HepG2 (cell line): Measurements from ENCODE around the gene LILRB3. TPM values are rescaled to one million over a fixed set of nuclear protein-coding genes. Genes with fewer than 3 reads are reported as not detected.

Source experiments
- AGO1 ChIP-seq: fragments of 200-400 bp; formaldehyde crosslinking; IDR thresholded peaks from 2 replicates; pipeline ENCODE4 v1.6.1; 2017; ENCODE audit warnings: mild to moderate bottlenecking, low read depth, low read length, moderate library complexity; ENCODE audit not compliant: poor library complexity, severe bottlenecking
- GPN1 ChIP-seq: sonication (generic); formaldehyde crosslinking; IDR thresholded peaks from 2 replicates; pipeline ENCODE4 v1.5.1; 2020; ENCODE audit warnings: missing genetic modification reagents, borderline replicate concordance
- MED13 ChIP-seq: sonication (generic); formaldehyde crosslinking; IDR thresholded peaks from 2 replicates; pipeline ENCODE4 v1.5.0; 2020; ENCODE audit warnings: missing genetic modification reagents
- SP1 ChIP-seq, 2 experiments: fragments of 450-650 bp in 1 of 2; sonication (generic) in 1 of 2; formaldehyde crosslinking in 1 of 2; IDR thresholded peaks; 2 replicates each; pipeline versions ENCODE4 v1.4.0 to v1.6.1; 2016 to 2020; ENCODE audit warnings: missing genetic modification reagents in 1 of 2
- THAP11 ChIP-seq: IDR thresholded peaks from 2 replicates; pipeline ENCODE4 v1.6.1; 2016; ENCODE audit warnings: missing biosample characterization, missing genetic modification reagents
- YEATS4 ChIP-seq: sonication (generic); formaldehyde crosslinking; IDR thresholded peaks from 2 replicates; pipeline ENCODE4 v1.4.0; 2020; ENCODE audit warnings: missing genetic modification reagents, borderline replicate concordance
- ZNF101 ChIP-seq: sonication (generic); formaldehyde crosslinking; IDR thresholded peaks from 2 replicates; pipeline ENCODE4 v1.4.0; 2020; ENCODE audit warnings: mild to moderate bottlenecking, low read depth, missing genetic modification reagents, borderline replicate concordance
- ZNF17 ChIP-seq: sonication (generic); formaldehyde crosslinking; IDR thresholded peaks from 2 replicates; pipeline ENCODE4 v1.5.0; 2020; ENCODE audit warnings: mild to moderate bottlenecking, missing genetic modification reagents
- ZNF260 ChIP-seq: sonication (generic); formaldehyde crosslinking; IDR thresholded peaks from 2 replicates; pipeline ENCODE4 v1.4.0; 2020; ENCODE audit warnings: missing genetic modification reagents, low read depth, mild to moderate bottlenecking, borderline replicate concordance
- ZSCAN22 ChIP-seq: sonication (generic); formaldehyde crosslinking; IDR thresholded peaks from 2 replicates; pipeline ENCODE4 v1.4.0; 2020; ENCODE audit warnings: mild to moderate bottlenecking, missing genetic modification reagents
- polyA plus RNA-seq, 8 experiments: library from polyadenylated mRNA; depleted of rRNA in 3 of 8; stranded (reverse) in 7 of 8; unstranded in 1 of 8; fragments of >200 nt; fragmentation: Illumina TruSeq in 4 of 8; extraction: Trizol in 4 of 8; gene quantifications; 2 replicates each; pipeline versions ENCODE4 v1.2.1 to v1.2.3, GENCODE V29; 2011 to 2016; ENCODE audit warnings: low read depth in 4 of 8, missing spikeins in 1 of 8, mixed read lengths in 1 of 8; ENCODE audit not compliant: insufficient read depth in 1 of 8
- total RNA-seq, 5 experiments: library from RNA; depleted of rRNA; stranded (reverse); fragments of >200 nt; fragmentation: Illumina TruSeq; extraction: Trizol; gene quantifications; 2 replicates each; pipeline ENCODE4 v1.2.3, GENCODE V29; 2016; ENCODE audit warnings: low read depth in 1 of 5
- TF ChIP-seq, protein P1 (sequence below), 2 experiments: sonication (generic) in 1 of 2; formaldehyde crosslinking in 1 of 2; IDR thresholded peaks; 2 replicates each; pipeline versions ENCODE4 v1.6.1 to v1.9.0; 2014 to 2022; ENCODE audit warnings: antibody characterized with exemption in 1 of 2, borderline replicate concordance in 1 of 2, inconsistent platforms in 1 of 2, low read depth in 1 of 2, missing genetic modification reagents in 1 of 2
- TF ChIP-seq, protein P2 (sequence below): sonication (generic); formaldehyde crosslinking; IDR thresholded peaks from 2 replicates; pipeline ENCODE4 v1.4.0; 2020; ENCODE audit warnings: missing genetic modification reagents; ENCODE audit errors: not compliant biosample characterization
- TF ChIP-seq, protein P3 (sequence below): sonication (generic); formaldehyde crosslinking; IDR thresholded peaks from 2 replicates; pipeline ENCODE4 v1.5.0; 2020; ENCODE audit warnings: mild to moderate bottlenecking, missing genetic modification reagents, moderate library complexity
- TF ChIP-seq, protein P4 (sequence below): sonication (generic); formaldehyde crosslinking; conservative IDR thresholded peaks from 2 replicates; pipeline ENCODE4 v1.8.1; 2023; ENCODE audit warnings: missing genetic modification reagents
- TF ChIP-seq, protein P5 (sequence below): sonication (generic); formaldehyde crosslinking; IDR thresholded peaks from 2 replicates; pipeline ENCODE4 v1.4.0; 2020; ENCODE audit warnings: missing genetic modification reagents, mild to moderate bottlenecking, borderline replicate concordance

Gene LILRB3
- total and polyA plus RNA-seq, 2 of the 13 experiments (the other 11 are each of a cell fraction or from before 2014, with no cell fraction given) = 0.22 TPM; not detected in 1

DNA sequence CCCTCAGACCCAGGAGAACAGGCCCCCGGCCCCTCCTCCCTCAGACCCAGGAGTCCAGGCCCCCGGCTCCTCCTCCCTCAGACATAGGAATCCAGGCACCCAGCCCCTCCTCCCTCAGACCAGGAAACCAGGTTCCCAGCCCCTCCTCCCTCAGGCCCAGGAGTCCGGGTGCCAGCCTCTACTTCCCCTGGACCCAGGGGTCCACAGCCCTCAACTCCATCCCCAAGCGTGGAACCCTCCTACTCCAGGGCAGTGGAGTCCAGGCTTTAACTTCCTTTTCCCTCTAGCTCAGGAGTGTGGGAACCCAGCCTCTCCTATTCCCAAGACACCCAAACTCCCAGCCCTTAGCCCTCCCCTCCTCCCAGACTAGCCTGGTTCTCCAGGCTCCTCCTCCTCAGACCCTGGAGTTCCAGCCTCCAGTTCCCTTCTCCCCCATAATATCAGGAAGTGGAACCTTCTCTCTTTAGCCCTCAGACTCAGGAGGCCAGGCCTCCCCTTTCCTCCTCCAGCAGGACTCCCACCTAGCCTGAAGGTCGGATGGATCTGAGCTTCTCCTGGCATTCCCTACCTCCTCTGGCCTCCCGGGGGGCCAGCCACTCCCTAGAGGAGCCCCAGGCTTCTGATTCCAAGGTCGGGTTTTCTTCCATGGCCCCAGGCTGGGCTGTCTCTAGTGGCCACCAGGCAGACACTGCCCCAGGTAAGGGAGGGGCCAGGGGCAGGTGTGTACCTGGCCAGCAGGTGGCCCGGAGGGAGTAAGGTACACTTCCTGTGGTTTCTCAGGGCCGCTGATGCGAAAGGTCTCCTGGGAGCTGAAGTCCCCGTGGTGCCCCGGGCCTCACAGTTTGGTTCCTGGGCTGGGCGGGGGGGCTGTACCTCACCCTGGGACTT lies 50.1 kb downstream of the LILRB3 start, which contains the start of gene TMC4 (continued):
- TF ChIP-seq, protein P1, sequence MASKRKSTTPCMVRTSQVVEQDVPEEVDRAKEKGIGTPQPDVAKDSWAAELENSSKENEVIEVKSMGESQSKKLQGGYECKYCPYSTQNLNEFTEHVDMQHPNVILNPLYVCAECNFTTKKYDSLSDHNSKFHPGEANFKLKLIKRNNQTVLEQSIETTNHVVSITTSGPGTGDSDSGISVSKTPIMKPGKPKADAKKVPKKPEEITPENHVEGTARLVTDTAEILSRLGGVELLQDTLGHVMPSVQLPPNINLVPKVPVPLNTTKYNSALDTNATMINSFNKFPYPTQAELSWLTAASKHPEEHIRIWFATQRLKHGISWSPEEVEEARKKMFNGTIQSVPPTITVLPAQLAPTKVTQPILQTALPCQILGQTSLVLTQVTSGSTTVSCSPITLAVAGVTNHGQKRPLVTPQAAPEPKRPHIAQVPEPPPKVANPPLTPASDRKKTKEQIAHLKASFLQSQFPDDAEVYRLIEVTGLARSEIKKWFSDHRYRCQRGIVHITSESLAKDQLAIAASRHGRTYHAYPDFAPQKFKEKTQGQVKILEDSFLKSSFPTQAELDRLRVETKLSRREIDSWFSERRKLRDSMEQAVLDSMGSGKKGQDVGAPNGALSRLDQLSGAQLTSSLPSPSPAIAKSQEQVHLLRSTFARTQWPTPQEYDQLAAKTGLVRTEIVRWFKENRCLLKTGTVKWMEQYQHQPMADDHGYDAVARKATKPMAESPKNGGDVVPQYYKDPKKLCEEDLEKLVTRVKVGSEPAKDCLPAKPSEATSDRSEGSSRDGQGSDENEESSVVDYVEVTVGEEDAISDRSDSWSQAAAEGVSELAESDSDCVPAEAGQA (IDR thresholded peaks at IDR 0.05; ENCODE audit: low read depth) = no peak
- TF ChIP-seq, protein P1 (CRISPR knock-in tag; IDR thresholded peaks at IDR 0.05; ENCODE audit: borderline replicate concordance) = no peak
- TF ChIP-seq, protein P2, sequence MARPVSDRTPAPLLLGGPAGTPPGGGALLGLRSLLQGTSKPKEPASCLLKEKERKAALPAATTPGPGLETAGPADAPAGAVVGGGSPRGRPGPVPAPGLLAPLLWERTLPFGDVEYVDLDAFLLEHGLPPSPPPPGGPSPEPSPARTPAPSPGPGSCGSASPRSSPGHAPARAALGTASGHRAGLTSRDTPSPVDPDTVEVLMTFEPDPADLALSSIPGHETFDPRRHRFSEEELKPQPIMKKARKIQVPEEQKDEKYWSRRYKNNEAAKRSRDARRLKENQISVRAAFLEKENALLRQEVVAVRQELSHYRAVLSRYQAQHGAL = no peak
- TF ChIP-seq ZSCAN22 = peak; percentile 80
- TF ChIP-seq YEATS4 (CRISPR knock-in tag) = no peak
- TF ChIP-seq ZNF260 = no peak
- TF ChIP-seq, protein P3, sequence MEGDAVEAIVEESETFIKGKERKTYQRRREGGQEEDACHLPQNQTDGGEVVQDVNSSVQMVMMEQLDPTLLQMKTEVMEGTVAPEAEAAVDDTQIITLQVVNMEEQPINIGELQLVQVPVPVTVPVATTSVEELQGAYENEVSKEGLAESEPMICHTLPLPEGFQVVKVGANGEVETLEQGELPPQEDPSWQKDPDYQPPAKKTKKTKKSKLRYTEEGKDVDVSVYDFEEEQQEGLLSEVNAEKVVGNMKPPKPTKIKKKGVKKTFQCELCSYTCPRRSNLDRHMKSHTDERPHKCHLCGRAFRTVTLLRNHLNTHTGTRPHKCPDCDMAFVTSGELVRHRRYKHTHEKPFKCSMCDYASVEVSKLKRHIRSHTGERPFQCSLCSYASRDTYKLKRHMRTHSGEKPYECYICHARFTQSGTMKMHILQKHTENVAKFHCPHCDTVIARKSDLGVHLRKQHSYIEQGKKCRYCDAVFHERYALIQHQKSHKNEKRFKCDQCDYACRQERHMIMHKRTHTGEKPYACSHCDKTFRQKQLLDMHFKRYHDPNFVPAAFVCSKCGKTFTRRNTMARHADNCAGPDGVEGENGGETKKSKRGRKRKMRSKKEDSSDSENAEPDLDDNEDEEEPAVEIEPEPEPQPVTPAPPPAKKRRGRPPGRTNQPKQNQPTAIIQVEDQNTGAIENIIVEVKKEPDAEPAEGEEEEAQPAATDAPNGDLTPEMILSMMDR (CRISPR knock-in tag) = peak; percentile 52
- peak; percentile 87 for TF ChIP-seq AGO1
- no peak for TF ChIP-seq MED13 (CRISPR knock-in tag)
- no peak for TF ChIP-seq ZNF101 (CRISPR knock-in tag)
- no peak for TF ChIP-seq ZNF17
- no peak for TF ChIP-seq SP1 (IDR thresholded peaks at IDR 0.05)
- no peak for TF ChIP-seq SP1 (CRISPR knock-in tag; IDR thresholded peaks at IDR 0.05)
- TF ChIP-seq GPN1 (CRISPR knock-in tag) = no peak
- TF ChIP-seq, protein P4, sequence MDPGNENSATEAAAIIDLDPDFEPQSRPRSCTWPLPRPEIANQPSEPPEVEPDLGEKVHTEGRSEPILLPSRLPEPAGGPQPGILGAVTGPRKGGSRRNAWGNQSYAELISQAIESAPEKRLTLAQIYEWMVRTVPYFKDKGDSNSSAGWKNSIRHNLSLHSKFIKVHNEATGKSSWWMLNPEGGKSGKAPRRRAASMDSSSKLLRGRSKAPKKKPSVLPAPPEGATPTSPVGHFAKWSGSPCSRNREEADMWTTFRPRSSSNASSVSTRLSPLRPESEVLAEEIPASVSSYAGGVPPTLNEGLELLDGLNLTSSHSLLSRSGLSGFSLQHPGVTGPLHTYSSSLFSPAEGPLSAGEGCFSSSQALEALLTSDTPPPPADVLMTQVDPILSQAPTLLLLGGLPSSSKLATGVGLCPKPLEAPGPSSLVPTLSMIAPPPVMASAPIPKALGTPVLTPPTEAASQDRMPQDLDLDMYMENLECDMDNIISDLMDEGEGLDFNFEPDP (CRISPR knock-in tag) = no peak
- TF ChIP-seq, protein P5, sequence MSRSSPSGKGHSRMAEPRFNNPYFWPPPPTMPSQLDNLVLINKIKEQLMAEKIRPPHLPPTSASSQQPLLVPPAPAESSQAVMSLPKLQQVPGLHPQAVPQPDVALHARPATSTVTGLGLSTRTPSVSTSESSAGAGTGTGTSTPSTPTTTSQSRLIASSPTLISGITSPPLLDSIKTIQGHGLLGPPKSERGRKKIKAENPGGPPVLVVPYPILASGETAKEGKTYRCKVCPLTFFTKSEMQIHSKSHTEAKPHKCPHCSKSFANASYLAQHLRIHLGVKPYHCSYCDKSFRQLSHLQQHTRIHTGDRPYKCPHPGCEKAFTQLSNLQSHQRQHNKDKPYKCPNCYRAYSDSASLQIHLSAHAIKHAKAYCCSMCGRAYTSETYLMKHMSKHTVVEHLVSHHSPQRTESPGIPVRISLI (CRISPR knock-in tag) = no peak
- peak; percentile 76 for TF ChIP-seq THAP11 (CRISPR knock-in tag)
